Measurements from ENCODE around the gene METTL26.

The METTL26 gene

GRCh38 chr16:651844-652243 is 15.7 kb upstream of the METTL26 start:
- no peak for DNase-seq (ENCODE audit: insufficient read length, low spot score)
- TF ChIP-seq POLR2AphosphoS5 (IDR thresholded peaks at IDR 0.05; ENCODE audit: low read depth, low read length) (no peak), TAF1 (IDR thresholded peaks at IDR 0.05; ENCODE audit: low read depth, low read length) (no peak), POLR2A (IDR thresholded peaks at IDR 0.05; ENCODE audit: low read depth, low read length) (no peak), POU2F2 (IDR thresholded peaks at IDR 0.05; ENCODE audit: low read depth, low read length) (no peak), PAX5 (IDR thresholded peaks at IDR 0.05; ENCODE audit: insufficient read depth, low read length, severe bottlenecking) (no peak)
- FAIRE-seq, result no peak

DNA sequence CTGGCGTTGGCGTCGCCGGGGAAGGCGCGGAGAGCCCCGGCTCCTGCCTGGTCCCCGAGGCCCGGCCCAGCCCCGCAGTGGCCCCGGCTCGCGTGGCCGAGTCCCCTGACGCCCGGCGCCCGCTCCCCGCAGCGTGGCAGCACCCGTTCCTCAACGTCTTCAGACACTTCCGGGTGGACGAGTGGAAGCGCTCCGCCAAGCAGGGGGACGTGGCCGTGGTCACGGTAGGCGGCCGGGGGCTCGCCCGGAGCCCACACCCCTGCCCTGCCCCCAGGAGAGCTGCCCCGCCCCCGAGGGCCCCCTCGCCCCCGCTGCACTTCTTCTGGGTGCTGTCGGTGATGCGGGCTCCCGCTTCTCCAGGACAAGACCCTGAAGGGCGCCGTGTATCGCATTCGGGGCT is 13.5 kb upstream of the METTL26 start:
- peak; percentile 72 for DNase-seq (ENCODE audit: insufficient read length, low spot score)
- TF ChIP-seq SPI1 (IDR thresholded peaks at IDR 0.05; ENCODE audit: low read depth, low read length), result no peak
- no peak for TF ChIP-seq PAX5 (IDR thresholded peaks at IDR 0.05; ENCODE audit: insufficient read depth, low read length, severe bottlenecking)
- no peak for TF ChIP-seq POLR2A (IDR thresholded peaks at IDR 0.05; ENCODE audit: low read depth, low read length)
- TF ChIP-seq POU2F2 (IDR thresholded peaks at IDR 0.05; ENCODE audit: low read depth, low read length), result no peak
- TF ChIP-seq POLR2AphosphoS5 (IDR thresholded peaks at IDR 0.05; ENCODE audit: low read depth, low read length), result no peak
- no peak for TF ChIP-seq TAF1 (IDR thresholded peaks at IDR 0.05; ENCODE audit: low read depth, low read length)
- FAIRE-seq, result peak; percentile 60

DNA sequence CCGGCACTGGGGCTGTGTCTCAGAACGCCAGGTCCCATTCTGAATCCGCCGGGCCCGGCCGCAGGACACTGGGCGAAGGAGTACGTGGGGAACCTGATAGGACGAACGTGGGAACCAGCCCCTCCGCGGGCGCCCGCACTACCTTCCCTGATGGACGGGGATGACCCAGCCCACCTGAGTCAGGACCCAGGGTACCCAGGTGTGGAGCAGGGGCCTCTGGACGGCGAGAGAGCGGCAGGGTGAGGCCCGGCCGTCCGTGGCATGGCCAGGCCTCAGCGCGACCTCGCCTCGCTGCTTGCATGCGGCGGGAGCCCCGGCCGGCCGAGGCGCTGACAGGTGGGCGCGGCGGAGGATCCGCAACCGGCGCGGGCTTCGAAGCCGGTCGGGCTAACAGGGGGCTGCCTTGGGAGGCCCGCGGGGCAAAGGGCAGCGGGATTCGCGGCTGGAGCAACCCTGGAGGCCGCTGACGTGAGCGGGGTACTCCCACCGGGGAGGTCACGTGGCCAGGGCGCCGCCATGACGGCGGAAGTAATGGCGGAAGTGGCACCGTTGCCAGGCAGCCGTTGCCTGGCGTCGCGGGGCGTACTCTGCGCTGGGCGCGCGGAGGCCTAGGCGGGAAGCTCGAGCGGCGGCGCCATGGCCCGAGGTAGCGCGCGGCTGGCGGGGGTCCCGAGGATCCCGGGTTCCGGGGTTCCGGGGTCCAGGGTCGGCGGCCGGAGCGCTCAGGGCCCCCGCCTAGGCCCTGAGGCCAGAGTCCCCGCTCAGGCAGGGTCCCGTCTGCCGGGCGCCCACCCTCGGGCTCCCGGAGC is 12.9 kb upstream of the METTL26 start, which contains the start of gene WDR90:
Gene WDR90, plus strand, starts transcription at position 585 of the 809 bp plus-strand sequence. Its CDS starts 52 bp downstream, at position 637.
- TF ChIP-seq POLR2AphosphoS5 (IDR thresholded peaks at IDR 0.05; ENCODE audit: low read depth, low read length) (peak; percentile 28; the same call in 1 of the 2 replicates), TAF1 (IDR thresholded peaks at IDR 0.05; ENCODE audit: low read depth, low read length) (no peak), SPI1 (IDR thresholded peaks at IDR 0.05; ENCODE audit: low read depth, low read length) (peak; percentile 73), POU2F2 (IDR thresholded peaks at IDR 0.05; ENCODE audit: low read depth, low read length) (peak; percentile 7; the same call in 1 of the 2 replicates), PAX5 (IDR thresholded peaks at IDR 0.05; ENCODE audit: insufficient read depth, low read length, severe bottlenecking) (no peak), POLR2A (IDR thresholded peaks at IDR 0.05; ENCODE audit: low read depth, low read length) (peak; percentile 65; the same call in 1 of the 2 replicates)
- FAIRE-seq (peak; percentile 100), DNase-seq (ENCODE audit: insufficient read length, low spot score) (peak; percentile 100)

DNA sequence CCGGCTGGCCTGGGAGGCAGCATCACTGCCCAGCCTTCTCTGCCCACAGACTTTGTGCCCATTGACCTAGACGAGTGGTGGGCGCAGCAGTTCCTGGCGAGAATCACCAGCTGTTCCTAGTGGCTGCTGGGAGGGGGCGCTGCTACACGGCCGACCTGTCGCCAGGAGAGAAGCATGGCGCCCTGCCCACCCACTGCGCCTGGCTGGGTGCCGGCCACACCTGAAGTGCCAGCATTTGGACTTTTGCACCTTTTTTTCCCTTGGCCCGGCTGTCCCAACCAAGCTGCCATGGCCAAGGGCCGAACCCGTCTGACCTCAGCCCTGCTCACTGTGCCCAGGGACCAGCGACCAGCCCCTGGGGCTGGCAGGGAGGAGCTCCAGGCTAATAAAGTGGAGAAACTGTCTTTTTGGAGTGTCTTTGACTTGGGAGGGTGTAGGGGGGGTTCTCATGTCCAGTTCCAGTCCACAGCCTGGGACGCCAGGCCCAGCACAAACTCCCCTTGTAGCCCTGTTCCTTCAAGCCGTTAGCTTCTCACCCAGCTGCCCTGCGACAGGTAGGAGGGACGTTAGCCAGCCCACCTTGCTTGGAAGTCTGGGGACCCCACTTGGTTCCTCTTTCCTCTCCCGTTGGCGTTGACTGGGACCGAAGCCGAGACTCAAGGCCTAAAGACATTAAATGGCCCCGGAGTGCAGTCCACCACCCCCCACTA is 12.1 kb upstream of the METTL26 start:
- DNase-seq (ENCODE audit: insufficient read length, low spot score) (peak; percentile 72), FAIRE-seq (no peak)
- no peak; the same call in 1 of the 2 replicates for TF ChIP-seq POLR2AphosphoS5 (IDR thresholded peaks at IDR 0.05; ENCODE audit: low read depth, low read length)
- no peak for TF ChIP-seq PAX5 (IDR thresholded peaks at IDR 0.05; ENCODE audit: insufficient read depth, low read length, severe bottlenecking)
- no peak for TF ChIP-seq POLR2A (IDR thresholded peaks at IDR 0.05; ENCODE audit: low read depth, low read length)
- no peak for TF ChIP-seq TAF1 (IDR thresholded peaks at IDR 0.05; ENCODE audit: low read depth, low read length)
- TF ChIP-seq SPI1 (IDR thresholded peaks at IDR 0.05; ENCODE audit: low read depth, low read length), result no peak
- no peak for TF ChIP-seq POU2F2 (IDR thresholded peaks at IDR 0.05; ENCODE audit: low read depth, low read length)

DNA sequence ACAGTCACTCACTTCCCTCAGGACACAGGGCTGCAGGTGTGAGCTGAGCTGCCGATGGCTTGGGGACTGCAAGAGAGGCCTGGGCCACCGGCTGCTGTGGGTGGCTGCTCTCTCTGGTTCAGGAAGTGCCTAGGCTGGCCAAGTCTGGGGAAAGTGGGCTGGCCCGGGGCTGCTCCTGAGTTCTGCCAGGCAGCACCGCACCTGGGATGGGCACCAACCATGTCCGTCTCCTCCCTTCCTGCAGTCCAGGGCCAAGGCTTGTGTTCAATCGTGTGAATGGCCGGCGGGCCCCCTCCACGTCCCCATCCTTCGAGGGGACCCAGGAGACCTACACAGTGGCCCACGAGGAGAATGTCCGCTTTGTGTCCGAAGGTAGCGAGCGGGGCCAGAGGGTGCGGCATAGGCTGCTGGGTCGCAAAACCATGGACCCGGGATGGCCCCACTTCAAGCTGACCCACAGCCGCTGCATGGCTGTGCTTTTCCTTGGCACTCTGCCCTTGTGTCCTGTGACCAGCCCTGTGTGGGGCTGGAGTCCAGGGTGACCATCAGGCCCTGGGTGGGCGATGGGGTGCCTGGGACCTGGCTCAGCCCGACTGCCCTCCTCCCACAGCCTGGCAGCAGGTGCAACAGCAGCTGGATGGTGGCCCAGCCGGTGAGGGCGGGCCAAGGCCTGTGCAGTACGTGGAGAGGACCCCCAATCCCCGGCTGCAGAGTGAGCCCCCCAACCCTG is 11.2 kb upstream of the METTL26 start:
- TF ChIP-seq POLR2AphosphoS5 (IDR thresholded peaks at IDR 0.05; ENCODE audit: low read depth, low read length) (0 out of 2 replicates have a peak, but pooled peaks have one; percentile 13), SPI1 (IDR thresholded peaks at IDR 0.05; ENCODE audit: low read depth, low read length) (no peak), TAF1 (IDR thresholded peaks at IDR 0.05; ENCODE audit: low read depth, low read length) (no peak)
- DNase-seq (ENCODE audit: insufficient read length, low spot score) (no peak), FAIRE-seq (no peak)

GRCh38 chr16:646679-647172 is 10.6 kb upstream of the METTL26 start:
- TF ChIP-seq POLR2AphosphoS5 (IDR thresholded peaks at IDR 0.05; ENCODE audit: low read depth, low read length) (0 out of 2 replicates have a peak, but pooled peaks have one; percentile 33), POU2F2 (IDR thresholded peaks at IDR 0.05; ENCODE audit: low read depth, low read length) (no peak)
- FAIRE-seq (no peak), DNase-seq (ENCODE audit: insufficient read length, low spot score) (no peak)

DNA sequence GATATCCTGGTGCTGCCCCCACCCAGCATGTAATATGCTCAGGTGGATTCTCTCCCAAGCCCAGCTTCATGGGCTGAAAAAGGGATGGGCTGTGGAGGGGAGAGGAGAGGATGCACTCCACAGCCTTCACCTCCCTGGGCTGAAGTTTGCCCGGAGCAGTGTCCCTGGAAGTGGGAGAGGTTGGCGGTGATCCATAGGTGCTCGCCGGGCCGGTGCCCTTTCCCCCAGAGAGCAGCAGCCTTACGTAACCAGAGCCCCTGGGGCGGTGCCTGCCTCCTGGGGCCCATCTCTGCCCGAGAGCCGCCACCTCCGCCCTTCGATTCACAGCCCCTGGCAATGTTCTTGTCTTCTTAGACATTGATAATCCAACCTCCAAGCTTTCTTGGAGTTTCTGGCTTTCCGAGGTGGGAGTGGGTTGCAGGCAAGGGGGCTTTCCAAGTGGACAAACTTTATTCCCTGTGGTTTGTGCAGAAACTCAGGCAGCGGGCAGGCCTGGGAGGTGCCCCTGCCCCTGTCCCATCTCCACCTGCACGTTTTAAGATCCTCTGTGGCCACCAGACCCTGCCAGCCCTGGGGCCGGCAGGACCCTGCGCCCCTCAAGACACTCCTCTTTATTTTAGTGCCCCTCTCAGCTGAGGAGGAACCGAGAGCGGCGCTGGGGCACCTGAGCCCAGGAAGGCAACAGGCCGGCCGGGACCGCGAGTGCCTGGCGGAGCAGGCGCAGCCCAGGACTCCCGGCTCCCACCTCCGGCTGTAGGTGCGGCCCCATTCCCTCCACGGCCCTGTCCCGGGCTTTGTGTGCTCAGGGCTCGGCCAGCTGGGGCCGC is 10.0 kb upstream of the METTL26 start:
- TF ChIP-seq POU2F2 (IDR thresholded peaks at IDR 0.05; ENCODE audit: low read depth, low read length), result no peak
- FAIRE-seq, result no peak

DNA sequence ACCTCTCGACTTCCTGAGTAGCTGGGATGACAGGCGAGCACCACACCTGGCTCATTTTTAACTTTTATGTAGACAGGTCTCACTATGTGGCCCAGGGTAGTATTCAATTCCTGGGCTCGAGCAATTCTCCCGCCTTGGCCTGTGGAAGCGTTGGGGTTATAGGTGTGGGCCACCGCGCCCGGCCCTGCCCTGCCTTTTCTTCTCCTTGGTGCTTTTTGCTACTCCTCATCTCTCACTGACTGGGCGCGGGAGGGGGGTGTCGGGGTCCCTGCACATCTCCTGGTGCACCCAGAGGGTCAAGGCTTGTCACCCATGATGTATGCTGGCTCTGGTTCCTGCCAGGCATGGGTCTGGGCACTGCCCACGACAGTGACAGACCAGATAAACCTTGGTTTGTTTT is 8.5 kb upstream of the METTL26 start:
- FAIRE-seq (no peak), DNase-seq (ENCODE audit: insufficient read length, low spot score) (no peak)
- TF ChIP-seq SPI1 (IDR thresholded peaks at IDR 0.05; ENCODE audit: low read depth, low read length) (no peak), POLR2A (IDR thresholded peaks at IDR 0.05; ENCODE audit: low read depth, low read length) (no peak), TAF1 (IDR thresholded peaks at IDR 0.05; ENCODE audit: low read depth, low read length) (no peak), POU2F2 (IDR thresholded peaks at IDR 0.05; ENCODE audit: low read depth, low read length) (no peak), PAX5 (IDR thresholded peaks at IDR 0.05; ENCODE audit: insufficient read depth, low read length, severe bottlenecking) (no peak), POLR2AphosphoS5 (IDR thresholded peaks at IDR 0.05; ENCODE audit: low read depth, low read length) (no peak)

More for the DNA sequence above, 10.0 kb upstream of the METTL26 start:
- DNase-seq (ENCODE audit: insufficient read length, low spot score), result no peak

- no peak for DNase-seq (ENCODE audit: insufficient read length, low spot score)
- TF ChIP-seq PAX5 (IDR thresholded peaks at IDR 0.05; ENCODE audit: insufficient read depth, low read length, severe bottlenecking), result no peak
- no peak for TF ChIP-seq POU2F2 (IDR thresholded peaks at IDR 0.05; ENCODE audit: low read depth, low read length)
- no peak for TF ChIP-seq POLR2AphosphoS5 (IDR thresholded peaks at IDR 0.05; ENCODE audit: low read depth, low read length)
- no peak for TF ChIP-seq SPI1 (IDR thresholded peaks at IDR 0.05; ENCODE audit: low read depth, low read length)
- TF ChIP-seq TAF1 (IDR thresholded peaks at IDR 0.05; ENCODE audit: low read depth, low read length), result no peak
- TF ChIP-seq POLR2A (IDR thresholded peaks at IDR 0.05; ENCODE audit: low read depth, low read length), result no peak
- FAIRE-seq, result no peak
Observed at GRCh38 chr16:643050-643368, 6.9 kb upstream of the METTL26 start.

Data from GM12891 (cell line).